ENCODE results near the gene LRSAM1.

The LRSAM1 gene

DNA sequence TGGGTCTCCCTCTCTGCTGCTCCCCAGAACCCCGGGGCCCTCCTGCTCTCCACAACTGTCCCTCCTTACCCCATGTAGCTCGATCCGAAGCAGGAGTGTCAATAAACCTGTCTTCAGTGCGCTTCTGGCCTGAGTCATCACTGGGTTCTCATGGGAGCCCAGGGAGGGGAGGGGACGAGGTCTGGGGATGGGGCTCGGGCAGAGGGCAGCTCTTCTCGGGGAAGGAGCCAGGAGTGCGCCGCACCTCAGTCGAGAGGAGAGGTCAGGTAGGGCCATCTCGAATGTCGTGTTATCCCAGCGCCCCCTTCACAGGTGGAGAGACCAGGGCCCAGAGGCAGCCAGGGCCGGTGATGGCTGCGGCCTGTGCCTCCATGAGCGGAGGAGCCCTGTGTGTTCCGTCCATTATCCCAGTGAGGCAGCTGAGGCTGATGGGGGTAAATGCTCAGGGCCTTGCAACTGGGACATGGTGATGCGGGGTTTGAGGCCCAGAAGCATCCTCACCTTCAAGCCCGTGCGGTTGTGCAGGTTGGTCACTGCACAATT, 52.1 kb downstream of the LRSAM1 start:
- H3K4me3 ChIP-seq (ENCODE audit: low read length), result no peak overlapping the region

DNA sequence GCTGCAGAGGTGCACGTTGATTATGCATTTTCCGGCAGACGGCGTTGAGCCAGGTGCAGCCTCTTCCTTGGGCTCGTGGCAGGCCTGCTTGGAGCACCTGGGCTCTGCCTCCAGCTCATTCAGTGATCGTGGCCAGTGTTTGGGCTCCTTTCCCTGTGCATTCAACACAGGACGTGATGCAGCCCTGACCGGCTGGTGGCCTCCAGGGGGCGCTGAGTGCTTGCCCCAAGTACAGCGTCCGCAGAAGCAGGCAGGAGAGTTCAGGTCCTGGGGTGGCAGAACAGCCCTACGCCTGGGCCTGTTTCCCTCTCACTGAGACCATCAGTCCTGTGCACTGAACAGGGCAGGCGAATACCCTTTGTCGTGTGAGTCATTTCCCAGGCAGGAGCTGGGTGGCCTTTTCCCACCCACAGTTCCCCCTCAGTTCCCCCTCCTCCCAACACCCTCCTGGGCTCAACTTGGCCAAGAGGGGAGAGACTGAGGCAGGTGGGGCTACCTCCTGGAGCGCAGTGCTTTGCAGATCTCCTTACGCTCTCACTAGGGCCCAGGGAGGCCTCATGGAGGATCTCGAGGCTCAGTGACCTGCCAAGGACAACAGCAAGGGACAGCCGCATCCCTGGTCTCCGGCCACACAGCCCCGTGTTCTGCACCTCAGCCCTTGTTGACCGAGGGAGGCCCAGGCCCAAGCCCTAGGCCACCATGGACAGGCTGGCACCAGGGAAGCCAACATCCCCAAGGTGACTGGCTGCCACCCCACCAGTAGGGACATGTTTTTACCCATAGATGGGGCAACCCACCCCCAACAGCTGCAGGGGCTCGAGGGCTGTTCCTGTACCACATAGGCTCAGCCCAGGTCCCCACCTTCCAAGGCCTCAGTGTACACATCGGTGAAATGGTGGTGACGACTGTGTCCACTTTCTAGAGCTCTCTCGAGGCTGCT, 52.9 kb downstream of the LRSAM1 start:
- H3K4me3 ChIP-seq (ENCODE audit: low read length), result no peak overlapping the region
- TF ChIP-seq ZNF274 (IDR thresholded peaks at IDR 0.05; ENCODE audit: low read depth, low read length), result no peak

More for the DNA sequence above, 52.1 kb downstream of the LRSAM1 start:
- no peak for TF ChIP-seq ZNF274 (IDR thresholded peaks at IDR 0.05; ENCODE audit: low read depth, low read length)

DNA sequence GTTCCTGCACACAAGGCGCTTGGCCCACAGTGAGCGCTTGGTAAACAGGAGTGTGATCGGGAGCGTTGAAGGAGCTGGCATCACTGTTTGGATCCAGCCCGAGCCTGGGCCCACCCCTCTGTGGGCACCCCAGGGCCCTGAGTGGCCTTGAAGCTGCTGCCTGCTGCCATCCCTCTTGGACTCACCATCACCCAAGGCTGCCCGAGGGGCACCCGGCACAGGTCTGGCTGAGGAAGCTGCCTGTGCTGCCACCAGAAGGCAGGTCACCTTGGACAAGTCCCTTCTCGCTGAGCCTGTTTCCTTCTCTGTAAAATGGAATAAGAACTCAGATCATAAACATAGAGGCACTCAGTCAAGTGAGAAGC, 53.6 kb downstream of the LRSAM1 start:
- H3K4me3 ChIP-seq (ENCODE audit: low read length), result no peak overlapping the region
- no peak for TF ChIP-seq ZNF274 (IDR thresholded peaks at IDR 0.05; ENCODE audit: low read depth, low read length)

DNA sequence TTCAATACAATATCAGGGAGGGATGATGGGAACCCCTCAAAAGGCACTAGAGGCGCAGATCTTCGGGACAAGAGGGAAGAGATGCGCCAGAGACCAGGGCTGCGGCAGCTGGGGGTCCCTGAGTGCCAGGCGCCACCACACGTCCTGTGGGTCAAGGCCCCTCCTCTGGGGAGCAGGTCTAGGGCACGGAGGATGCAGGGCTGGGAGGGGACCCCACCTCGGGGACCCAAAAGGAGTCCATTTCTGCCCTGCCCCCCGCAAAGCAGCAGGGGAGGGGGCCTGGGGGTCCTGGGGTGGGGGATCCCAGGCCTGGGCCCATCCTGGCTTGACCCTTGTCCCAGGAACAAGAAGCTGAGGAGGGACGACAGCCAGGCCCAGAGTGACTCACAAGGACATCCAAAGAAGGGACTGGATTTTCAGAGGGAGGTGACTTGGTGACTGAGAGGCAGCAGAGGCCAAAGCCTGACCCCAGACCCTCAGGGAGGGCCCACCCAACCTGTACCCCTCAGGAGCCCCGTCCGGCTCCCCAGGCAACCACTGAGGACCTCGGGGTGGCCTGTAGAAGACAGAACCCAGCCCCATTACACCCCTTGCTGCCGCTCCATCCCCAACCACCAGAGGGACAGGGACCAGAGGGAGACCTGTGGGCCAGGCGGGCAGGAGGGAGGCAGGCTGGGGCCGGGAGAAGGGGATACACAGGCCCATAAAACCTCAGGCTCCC, 54.2 kb downstream of the LRSAM1 start:
- H3K4me3 ChIP-seq (ENCODE audit: low read length), result no peak overlapping the region
- TF ChIP-seq ZNF274 (IDR thresholded peaks at IDR 0.05; ENCODE audit: low read depth, low read length), result no peak

DNA sequence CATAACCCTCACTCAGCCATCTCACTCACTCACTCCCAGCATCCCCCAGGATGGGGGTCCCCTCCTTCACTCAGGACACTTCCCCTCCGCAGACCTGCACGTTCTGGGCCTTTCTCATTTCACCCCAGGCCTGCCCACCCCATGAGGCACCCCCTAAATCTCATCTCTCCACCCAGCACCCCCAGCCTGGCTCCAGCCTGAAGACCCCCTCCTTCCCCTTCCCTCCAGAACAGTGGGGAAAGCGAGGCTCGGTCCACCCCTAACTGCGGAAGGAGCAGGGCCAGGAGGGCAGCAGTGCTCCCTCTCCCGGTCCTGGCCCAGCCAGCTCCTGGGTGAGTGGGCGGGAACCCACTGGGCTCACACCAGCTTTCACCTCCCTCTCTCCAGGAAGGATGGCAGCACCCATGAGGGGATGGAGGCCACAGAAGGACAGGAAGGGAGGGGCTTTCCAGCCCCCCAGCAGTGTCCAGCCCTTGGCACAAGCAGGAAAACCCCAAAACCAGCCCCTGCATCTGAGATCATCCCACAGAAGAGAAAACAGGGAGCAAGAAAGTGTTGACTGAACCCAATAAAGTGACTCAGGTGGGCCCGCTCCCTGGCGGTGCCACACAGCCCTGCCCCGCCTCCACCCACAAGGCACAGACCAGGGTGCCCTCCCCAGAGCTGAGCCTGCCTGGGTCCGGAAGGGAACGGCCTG, 55.0 kb downstream of the LRSAM1 start:
- no peak for TF ChIP-seq ZNF274 (IDR thresholded peaks at IDR 0.05; ENCODE audit: low read depth, low read length)
- no peak overlapping the region for H3K4me3 ChIP-seq (ENCODE audit: low read length)

DNA sequence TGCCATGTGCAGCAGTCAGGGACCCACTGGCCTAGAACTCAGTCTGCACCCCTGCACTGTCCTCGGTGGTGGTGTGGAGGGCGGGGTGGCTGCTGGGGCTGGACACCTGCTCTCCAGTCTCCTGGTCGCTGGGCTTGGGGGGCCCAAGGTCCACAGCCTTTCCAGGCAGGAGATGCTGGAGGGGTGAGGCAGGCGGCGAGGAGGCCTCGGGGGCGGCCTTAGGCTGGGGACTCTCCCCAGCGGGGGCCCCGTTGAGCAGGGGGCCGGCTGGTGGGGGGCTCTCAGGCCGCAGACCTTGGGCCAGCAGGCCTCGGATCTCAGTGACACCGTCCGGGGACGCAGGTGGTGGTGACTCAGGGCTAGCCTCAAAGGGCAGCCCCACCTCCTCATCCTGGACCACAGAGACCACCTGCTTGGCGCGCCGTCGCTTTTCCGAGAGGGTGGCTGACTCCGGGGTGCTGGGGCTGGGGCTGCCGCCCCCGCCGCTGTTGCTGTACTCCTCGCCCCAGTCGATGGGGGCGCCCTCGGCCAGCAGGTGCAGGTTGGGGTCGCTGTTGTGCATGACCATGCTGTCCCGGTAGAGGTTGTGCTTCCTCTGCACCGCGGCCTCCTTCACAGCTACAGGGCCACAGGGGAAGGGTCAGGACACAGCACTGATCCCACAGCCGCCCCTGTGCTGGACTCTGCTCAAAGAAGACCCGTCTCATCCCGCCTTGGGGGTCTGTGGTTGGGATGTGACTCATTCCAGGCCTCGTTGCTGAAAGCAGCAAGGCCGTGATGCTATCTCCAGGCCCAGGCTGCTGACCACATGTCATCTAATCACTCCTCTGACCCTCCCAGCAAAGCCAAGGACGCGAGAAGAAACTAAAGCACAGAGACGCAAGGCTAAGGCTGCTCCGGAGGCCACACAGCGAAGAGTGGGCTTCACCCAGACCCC, 55.8 kb downstream of the LRSAM1 start:
- no peak overlapping the region for H3K4me3 ChIP-seq (ENCODE audit: low read length)
- no peak for TF ChIP-seq ZNF274 (IDR thresholded peaks at IDR 0.05; ENCODE audit: low read depth, low read length)

DNA sequence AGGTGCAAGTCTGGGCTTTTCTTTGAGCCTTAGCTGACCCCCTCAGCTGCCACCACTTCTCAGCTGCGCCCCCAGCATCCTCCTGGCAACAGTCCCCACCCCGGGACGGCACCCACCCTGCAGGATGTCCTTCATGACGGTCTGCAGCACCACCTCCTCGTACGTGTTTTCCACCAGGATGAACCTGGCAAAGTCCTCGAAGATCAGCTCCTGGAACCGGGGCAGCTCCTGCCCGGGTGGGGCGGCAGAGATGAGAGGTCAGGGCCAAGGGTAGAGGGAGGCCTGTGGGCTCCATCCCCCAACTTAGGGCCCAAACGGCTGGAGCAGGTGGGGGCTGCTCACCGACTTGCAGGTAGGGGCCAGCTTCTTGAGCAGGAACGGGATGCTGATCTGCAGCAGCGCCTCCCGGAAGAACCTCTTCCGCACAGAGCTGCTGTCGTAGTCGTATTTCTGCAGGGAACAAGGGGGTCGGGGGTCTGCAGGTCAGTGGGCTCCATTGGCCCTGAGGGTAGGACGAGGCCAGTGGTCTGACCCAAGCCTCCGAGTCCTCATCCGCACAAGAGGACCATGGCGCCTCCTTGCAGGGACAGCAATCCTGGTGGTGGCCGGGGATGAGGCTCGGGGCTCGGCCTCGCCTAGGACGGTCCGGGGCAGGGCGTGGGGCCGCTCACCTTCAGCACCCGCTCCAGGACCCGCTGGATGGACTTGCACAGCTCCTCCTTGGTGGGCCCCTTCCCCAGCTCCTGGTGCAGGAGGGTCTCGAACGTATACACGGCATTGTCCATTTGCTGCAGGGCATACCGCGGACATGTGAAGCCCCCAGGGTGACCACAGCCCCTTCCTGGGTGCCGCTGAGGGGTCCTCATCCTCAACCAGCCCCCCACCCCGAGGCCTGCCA, 56.7 kb downstream of the LRSAM1 start:
- no peak overlapping the region for H3K4me3 ChIP-seq (ENCODE audit: low read length)
- TF ChIP-seq ZNF274 (IDR thresholded peaks at IDR 0.05; ENCODE audit: low read depth, low read length), result no peak

DNA sequence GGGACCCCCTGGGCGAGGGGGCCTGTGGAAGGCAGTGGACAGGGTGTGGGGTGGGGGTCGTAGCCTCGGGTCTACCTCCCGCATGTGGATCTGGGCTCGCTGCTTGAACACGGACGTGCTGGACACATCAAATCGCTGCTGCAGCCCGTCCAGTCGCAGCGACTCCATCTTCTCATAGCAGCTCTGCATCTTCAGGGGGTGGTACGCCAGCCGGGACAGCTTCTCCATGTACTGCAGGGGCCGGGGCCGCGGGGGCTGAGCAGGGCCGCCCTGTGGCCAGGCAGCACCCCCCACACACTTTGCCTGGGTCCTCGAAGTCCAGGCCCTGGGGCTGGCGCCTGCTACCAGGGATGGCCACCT, 57.6 kb downstream of the LRSAM1 start:
- no peak overlapping the region for H3K4me3 ChIP-seq (ENCODE audit: low read length)
- no peak for TF ChIP-seq ZNF274 (IDR thresholded peaks at IDR 0.05; ENCODE audit: low read depth, low read length)

DNA sequence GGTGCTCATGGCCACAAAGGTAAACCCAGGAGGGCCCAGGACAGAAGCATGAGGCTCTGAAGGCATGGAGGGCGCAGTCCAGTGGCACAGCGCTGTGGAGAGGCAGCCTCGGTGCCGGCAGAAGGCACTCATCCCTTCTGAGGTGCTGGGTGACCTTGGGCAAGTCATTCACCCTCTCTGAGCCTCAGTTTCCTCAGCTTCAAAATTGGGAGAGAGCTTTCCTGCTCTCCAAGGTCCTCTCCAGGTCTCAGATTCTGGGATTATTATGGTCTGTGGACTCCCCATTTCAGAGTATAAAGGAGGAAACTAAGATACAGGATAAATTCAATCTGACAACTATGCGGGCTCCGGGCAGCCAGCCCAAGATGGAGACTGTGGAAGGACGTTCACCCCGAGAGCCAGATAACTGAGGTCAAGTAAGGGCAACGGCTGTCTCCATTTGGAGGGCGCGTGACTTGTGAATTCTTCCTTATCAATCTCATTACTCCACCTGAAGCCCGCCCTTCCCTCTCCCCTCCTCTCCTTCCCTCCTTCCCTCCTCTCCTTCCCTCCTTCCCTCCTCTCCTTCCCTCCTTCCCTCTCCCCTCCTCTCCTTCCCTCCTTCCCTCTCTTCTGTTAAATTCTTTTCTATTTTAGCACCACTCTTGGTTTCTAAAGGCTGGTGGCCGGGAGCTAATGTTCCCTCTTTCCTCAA, 58.1 kb downstream of the LRSAM1 start:
- H3K4me3 ChIP-seq (ENCODE audit: low read length), result no peak overlapping the region

DNA sequence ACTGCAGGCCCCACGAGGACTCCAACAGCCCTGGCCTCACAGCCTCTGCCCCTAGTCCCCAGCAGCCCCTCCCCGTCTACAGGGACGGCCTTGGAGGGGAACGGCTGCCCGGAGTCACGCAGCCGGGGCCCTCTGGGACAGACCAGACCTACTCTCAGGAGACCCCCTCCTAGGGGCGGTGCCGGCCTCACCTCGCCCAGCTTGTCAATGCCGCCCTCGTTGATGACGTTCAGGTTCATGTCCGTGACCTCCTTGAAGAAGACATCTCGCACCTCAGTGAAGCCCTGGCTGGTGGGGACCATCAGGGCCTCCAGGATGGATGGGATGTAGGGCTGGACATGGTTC, 58.6 kb downstream of the LRSAM1 start:
- H3K4me3 ChIP-seq (ENCODE audit: low read length), result no peak overlapping the region
- no peak for TF ChIP-seq ZNF274 (IDR thresholded peaks at IDR 0.05; ENCODE audit: low read depth, low read length)

More for the DNA sequence above, 58.1 kb downstream of the LRSAM1 start:
- TF ChIP-seq ZNF274 (IDR thresholded peaks at IDR 0.05; ENCODE audit: low read depth, low read length), result no peak

DNA sequence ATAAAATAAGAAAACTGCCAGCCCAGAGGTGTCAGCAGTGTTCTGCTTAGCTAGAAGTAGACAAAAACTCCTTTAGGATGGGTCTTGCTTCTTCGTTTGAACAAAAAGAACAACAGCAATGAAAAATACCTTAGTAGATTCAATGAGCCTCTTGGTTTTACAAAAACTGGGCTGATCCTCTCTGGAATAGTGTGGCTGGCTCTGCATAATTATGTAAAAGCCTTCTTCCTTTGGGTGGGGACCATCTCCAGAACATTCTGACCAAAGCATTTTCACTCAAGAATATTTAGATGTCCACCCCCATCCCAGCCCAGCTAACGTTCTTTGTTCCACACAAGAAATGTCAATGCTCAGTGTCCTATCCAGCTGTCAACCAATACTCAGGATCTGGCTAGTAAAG, 63.2 kb downstream of the LRSAM1 start:
- no peak for TF ChIP-seq ZNF274 (IDR thresholded peaks at IDR 0.05; ENCODE audit: low read depth, low read length)
- H3K4me3 ChIP-seq (ENCODE audit: low read length), result no peak overlapping the region
